ENCODE measurements around the gene ARID5B.

Gene ARID5B

GRCh38 chr10:61888744-61889143, 12.8 kb upstream of the ARID5B start:
- Histone ChIP-seq H3K4me3 (ENCODE audit: low read length) (no peak overlapping the region), H3K36me3 (ENCODE audit: control insufficient read depth, insufficient read depth, low read length, severe bottlenecking) (no peaks in the 10 kb centered on the region), H3K9me3 (ENCODE audit: control insufficient read depth, low read length) (no peaks in the 10 kb centered on the region), H3K4me1 (ENCODE audit: control insufficient read depth, insufficient read depth, low read length) (no peaks in the 10 kb centered on the region), H3K27me3 (replicated peaks; ENCODE audit: control insufficient read depth, insufficient read depth, low read length) (no peaks in the 10 kb centered on the region), H3K9ac (ENCODE audit: low read length) (no peak overlapping the region)
- no peak for DNase-seq (ENCODE audit: low read depth)

GRCh38 chr10:61890430-61890829, 11.1 kb upstream of the ARID5B start:
- DNase-seq (ENCODE audit: low read depth), result peak; percentile 44
- H3K9ac ChIP-seq (ENCODE audit: low read length), result no peak overlapping the region
- H3K4me3 ChIP-seq (ENCODE audit: low read length), result no peak overlapping the region
- H3K27me3 ChIP-seq (replicated peaks; ENCODE audit: control insufficient read depth, insufficient read depth, low read length), result no peaks in the 10 kb centered on the region
- no peaks in the 10 kb centered on the region for H3K36me3 ChIP-seq (ENCODE audit: control insufficient read depth, insufficient read depth, low read length, severe bottlenecking)
- no peaks in the 10 kb centered on the region for H3K4me1 ChIP-seq (ENCODE audit: control insufficient read depth, insufficient read depth, low read length)
- H3K9me3 ChIP-seq (ENCODE audit: control insufficient read depth, low read length), result no peaks in the 10 kb centered on the region

- DNase-seq (ENCODE audit: low read depth), result no peak
- Histone ChIP-seq H3K4me1 (ENCODE audit: control insufficient read depth, insufficient read depth, low read length) (no peaks in the 10 kb centered on the region), H3K36me3 (ENCODE audit: control insufficient read depth, insufficient read depth, low read length, severe bottlenecking) (no peaks in the 10 kb centered on the region), H3K9ac (ENCODE audit: low read length) (no peak overlapping the region), H3K4me3 (ENCODE audit: low read length) (no peak overlapping the region), H3K27me3 (replicated peaks; ENCODE audit: control insufficient read depth, insufficient read depth, low read length) (no peaks in the 10 kb centered on the region), H3K9me3 (ENCODE audit: control insufficient read depth, low read length) (no peaks in the 10 kb centered on the region)
These were observed 10.6 kb upstream of the ARID5B start for GRCh38 chr10:61890881-61891409.

GRCh38 chr10:61891906-61892585, 9.5 kb upstream of the ARID5B start:
- DNase-seq (ENCODE audit: low read depth), result no peak
- H3K27me3 ChIP-seq (replicated peaks; ENCODE audit: control insufficient read depth, insufficient read depth, low read length), result no peaks in the 10 kb centered on the region
- H3K4me3 ChIP-seq (ENCODE audit: low read length), result no peak overlapping the region

GRCh38 chr10:61892961-61893360, 8.5 kb upstream of the ARID5B start:
- DNase-seq (ENCODE audit: low read depth), result no peak
- H3K4me3 ChIP-seq (ENCODE audit: low read length), result no peak overlapping the region
- no peak overlapping the region for H3K9ac ChIP-seq (ENCODE audit: low read length)
- H3K36me3 ChIP-seq (ENCODE audit: control insufficient read depth, insufficient read depth, low read length, severe bottlenecking), result no peaks in the 10 kb centered on the region
- H3K27me3 ChIP-seq (replicated peaks; ENCODE audit: control insufficient read depth, insufficient read depth, low read length), result no peaks in the 10 kb centered on the region
- no peaks in the 10 kb centered on the region for H3K9me3 ChIP-seq (ENCODE audit: control insufficient read depth, low read length)
- peaks cover 14% of the 10 kb centered on the region for H3K4me1 ChIP-seq (ENCODE audit: control insufficient read depth, insufficient read depth, low read length)

More at GRCh38 chr10:61891906-61892585, 9.5 kb upstream of the ARID5B start:
- peaks cover 6% of the 10 kb centered on the region for H3K4me1 ChIP-seq (ENCODE audit: control insufficient read depth, insufficient read depth, low read length)
- H3K9ac ChIP-seq (ENCODE audit: low read length), result no peak overlapping the region
- no peaks in the 10 kb centered on the region for H3K9me3 ChIP-seq (ENCODE audit: control insufficient read depth, low read length)
- H3K36me3 ChIP-seq (ENCODE audit: control insufficient read depth, insufficient read depth, low read length, severe bottlenecking), result no peaks in the 10 kb centered on the region

- Histone ChIP-seq H3K4me3 (ENCODE audit: low read length) (no peak overlapping the region), H3K27me3 (replicated peaks; ENCODE audit: control insufficient read depth, insufficient read depth, low read length) (no peaks in the 10 kb centered on the region), H3K36me3 (ENCODE audit: control insufficient read depth, insufficient read depth, low read length, severe bottlenecking) (no peaks in the 10 kb centered on the region), H3K9ac (ENCODE audit: low read length) (no peak overlapping the region), H3K9me3 (ENCODE audit: control insufficient read depth, low read length) (no peaks in the 10 kb centered on the region), H3K4me1 (ENCODE audit: control insufficient read depth, insufficient read depth, low read length) (peaks cover 23% of the 10 kb centered on the region)
- no peak for DNase-seq (ENCODE audit: low read depth)
These were observed 7.4 kb upstream of the ARID5B start for GRCh38 chr10:61894133-61894532.

- Histone ChIP-seq H3K4me3 (ENCODE audit: low read length) (no peak overlapping the region), H3K9ac (ENCODE audit: low read length) (no peak overlapping the region), H3K27me3 (replicated peaks; ENCODE audit: control insufficient read depth, insufficient read depth, low read length) (no peaks in the 10 kb centered on the region), H3K4me1 (ENCODE audit: control insufficient read depth, insufficient read depth, low read length) (peaks cover 31% of the 10 kb centered on the region), H3K36me3 (ENCODE audit: control insufficient read depth, insufficient read depth, low read length, severe bottlenecking) (no peaks in the 10 kb centered on the region), H3K9me3 (ENCODE audit: control insufficient read depth, low read length) (no peaks in the 10 kb centered on the region)
- no peak for DNase-seq (ENCODE audit: low read depth)
These were observed 5.5 kb upstream of the ARID5B start for GRCh38 chr10:61895898-61896600.

- no peak for DNase-seq (ENCODE audit: low read depth)
- H3K36me3 ChIP-seq (ENCODE audit: control insufficient read depth, insufficient read depth, low read length, severe bottlenecking), result no peaks in the 10 kb centered on the region
- no peaks in the 10 kb centered on the region for H3K27me3 ChIP-seq (replicated peaks; ENCODE audit: control insufficient read depth, insufficient read depth, low read length)
- H3K4me1 ChIP-seq (ENCODE audit: control insufficient read depth, insufficient read depth, low read length), result peaks cover 31% of the 10 kb centered on the region
- H3K4me3 ChIP-seq (ENCODE audit: low read length), result peak overlapping the region; percentile 76
- no peaks in the 10 kb centered on the region for H3K9me3 ChIP-seq (ENCODE audit: control insufficient read depth, low read length)
- H3K9ac ChIP-seq (ENCODE audit: low read length), result peak overlapping the region; percentile 81
These were observed 4.4 kb upstream of the ARID5B start for GRCh38 chr10:61896854-61897661.

- peak; percentile 60 for DNase-seq (ENCODE audit: low read depth)
- H3K9ac ChIP-seq (ENCODE audit: low read length), result peak overlapping the region; percentile 81
- peak overlapping the region; percentile 76 for H3K4me3 ChIP-seq (ENCODE audit: low read length)
- H3K36me3 ChIP-seq (ENCODE audit: control insufficient read depth, insufficient read depth, low read length, severe bottlenecking), result no peaks in the 10 kb centered on the region
- no peaks in the 10 kb centered on the region for H3K27me3 ChIP-seq (replicated peaks; ENCODE audit: control insufficient read depth, insufficient read depth, low read length)
- no peaks in the 10 kb centered on the region for H3K9me3 ChIP-seq (ENCODE audit: control insufficient read depth, low read length)
- H3K4me1 ChIP-seq (ENCODE audit: control insufficient read depth, insufficient read depth, low read length), result peaks cover 31% of the 10 kb centered on the region
These were observed 3.6 kb upstream of the ARID5B start for GRCh38 chr10:61897671-61898434.

- no peak for DNase-seq (ENCODE audit: low read depth)
- Histone ChIP-seq H3K9ac (ENCODE audit: low read length) (peak overlapping the region; percentile 67), H3K4me1 (ENCODE audit: control insufficient read depth, insufficient read depth, low read length) (peaks cover 31% of the 10 kb centered on the region), H3K27me3 (replicated peaks; ENCODE audit: control insufficient read depth, insufficient read depth, low read length) (no peaks in the 10 kb centered on the region), H3K9me3 (ENCODE audit: control insufficient read depth, low read length) (no peaks in the 10 kb centered on the region), H3K4me3 (ENCODE audit: low read length) (no peak overlapping the region), H3K36me3 (ENCODE audit: control insufficient read depth, insufficient read depth, low read length, severe bottlenecking) (no peaks in the 10 kb centered on the region)
These were observed 3.1 kb upstream of the ARID5B start for GRCh38 chr10:61898435-61898778.

Measured in adipocyte (in vitro differentiated cells).